Measurements from ENCODE around the gene ACSM5. TPM values are rescaled to one million over a fixed set of nuclear protein-coding genes. Genes with fewer than 3 reads are reported as not detected.

ACSM5 gene
- 1 to 10 TPM; 3.8 to 5.9 (median 5.0) TPM for polyA plus RNA-seq (ENCODE audit: insufficient read length in 3 of 3)
- long read RNA-seq, donor 1, partial matches to known transcripts = 0 of 1 reads
- long read RNA-seq, donor 1, other reads (novel, unspliced or antisense) = 0 of 1 reads
- long read RNA-seq, donor 2, partial matches to known transcripts = 0 of 1 reads
- long read RNA-seq, donor 2, other reads (novel, unspliced or antisense) = 0 of 1 reads
- long read RNA-seq, donor 3 = 0 reads
- long read RNA-seq, donor 4, partial matches to known transcripts = 0 of 2 reads
- long read RNA-seq, donor 4, other reads (novel, unspliced or antisense) = 0 of 2 reads
- long read RNA-seq, donor 5 = 0 reads
- long read RNA-seq, donor 6 = 0 reads
- long read RNA-seq, donor 7 = 0 reads
- long read RNA-seq, donor 8 = 0 reads
- long read RNA-seq, donor 9 = 0 reads
- long read RNA-seq, donor 10 = 0 reads
- long read RNA-seq, donor 11 = 0 reads
- long read RNA-seq, donor 12 = 0 reads
- long read RNA-seq, donor 13 = 0 reads
- long read RNA-seq, donor 14 = 0 reads
- long read RNA-seq, donor 15 = 0 reads
- long read RNA-seq, donor 16, partial matches to known transcripts = 0 of 8 reads
- long read RNA-seq, donor 16, other reads (novel, unspliced or antisense) = 0 of 8 reads

DNA sequence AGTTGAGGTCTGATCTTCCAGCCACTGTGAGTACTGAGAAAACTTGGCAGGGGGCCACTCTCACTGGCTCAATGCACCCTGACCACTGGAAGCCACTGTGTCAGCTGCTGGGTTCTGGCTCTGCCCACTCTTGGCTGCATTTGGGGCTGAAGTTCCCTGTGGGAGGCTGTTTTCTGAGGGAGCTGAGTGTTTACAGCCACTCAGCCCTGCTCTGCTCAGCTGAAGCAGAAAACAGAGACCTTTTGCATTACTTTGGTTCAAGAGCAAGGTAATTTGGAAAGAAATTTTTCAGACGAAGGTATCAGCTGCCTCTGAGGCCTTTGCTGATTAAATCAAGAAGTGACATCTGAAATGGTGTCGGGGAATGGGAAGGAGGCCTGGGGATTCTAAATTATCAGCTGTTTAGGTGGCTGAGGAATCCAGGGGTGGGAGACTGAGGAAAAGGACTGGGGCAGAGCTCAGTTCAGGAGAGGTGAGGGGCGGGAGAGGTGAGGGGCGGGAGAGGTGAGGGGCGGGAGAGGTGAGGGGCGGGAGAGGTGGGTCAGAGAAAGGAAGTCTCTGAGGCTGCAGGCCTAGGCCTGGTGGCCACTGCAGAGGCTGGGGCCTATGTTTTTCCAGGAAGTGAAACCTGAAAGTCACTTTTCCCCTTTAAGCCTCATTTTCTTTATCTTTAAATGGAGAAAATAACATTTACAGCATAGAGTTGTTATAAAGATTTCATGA, at the start of gene ACSM5:
ACSM5 (plus strand) TSS at position 137 of the 723 bp plus-strand sequence. CDS start 1,951 bp downstream, outside the sequence.
- DNase-seq (ENCODE audit: extremely low read depth in 1 of 11, low read depth in 9 of 11, low spot score in 4 of 11) = no peak

- DNase-seq (ENCODE audit: extremely low read depth in 1 of 11, low read depth in 9 of 11, low spot score in 4 of 11) = no peak
Measured at GRCh38 chr16:20359997-20360396, 49.3 kb upstream of the ACSM5 start.

GRCh38 chr16:20363191-20363590, 46.1 kb upstream of the ACSM5 start:
- DNase-seq (ENCODE audit: extremely low read depth in 1 of 11, low read depth in 9 of 11, low spot score in 4 of 11) = no peak

GRCh38 chr16:20364051-20364450, 45.3 kb upstream of the ACSM5 start:
- DNase-seq (ENCODE audit: extremely low read depth in 1 of 11, low read depth in 9 of 11, low spot score in 4 of 11) = no peak

DNA sequence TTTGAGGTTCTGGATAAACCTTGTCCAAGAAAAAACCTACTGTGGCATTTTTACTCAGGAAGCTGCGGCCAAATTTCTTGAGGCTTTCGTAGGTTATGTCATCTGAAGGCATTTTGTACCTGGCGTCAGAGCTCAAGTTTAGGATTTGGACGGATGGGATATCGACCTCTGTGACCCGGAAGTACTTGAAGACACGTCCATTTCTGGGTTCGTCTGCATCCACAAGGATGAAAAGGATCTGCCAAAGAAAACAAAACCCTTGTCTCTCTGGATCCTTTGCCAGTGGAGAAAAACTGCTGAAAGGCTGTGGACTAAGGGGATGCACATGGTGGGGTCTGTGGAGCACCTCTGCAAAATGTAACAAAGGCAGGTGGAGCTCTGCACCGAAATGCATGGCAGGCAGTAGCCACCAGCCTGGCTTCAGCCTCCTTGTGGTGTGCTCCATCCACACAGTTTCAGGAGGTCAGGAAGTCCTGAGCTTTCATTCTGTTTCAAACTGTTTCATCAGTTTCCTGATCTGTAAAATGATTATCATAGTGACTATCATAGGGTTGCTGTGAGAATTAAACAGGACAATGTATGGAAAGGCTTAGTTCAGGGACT, 39.8 kb upstream of the ACSM5 start:
- no peak for DNase-seq (ENCODE audit: extremely low read depth in 1 of 11, low read depth in 9 of 11, low spot score in 4 of 11)

DNA sequence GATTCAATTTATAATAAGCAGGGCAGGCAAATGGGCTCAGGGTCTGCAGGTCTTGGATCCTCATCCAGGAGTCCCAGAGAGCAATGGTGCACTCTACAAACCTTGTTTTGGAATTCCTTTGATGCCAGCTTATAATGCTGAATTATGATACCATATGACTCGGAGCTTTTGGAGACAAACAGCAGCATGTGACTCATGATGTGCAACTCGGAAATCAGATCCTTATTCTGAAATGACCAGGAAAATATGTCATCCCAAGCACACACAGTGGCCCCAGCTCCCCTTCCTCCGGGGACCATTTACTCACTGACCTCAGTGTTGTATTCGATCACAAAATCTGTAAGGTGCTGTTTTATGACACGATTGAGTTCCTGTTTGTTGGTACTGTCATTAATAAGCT, 36.6 kb upstream of the ACSM5 start:
- no peak for DNase-seq (ENCODE audit: extremely low read depth in 1 of 11, low read depth in 9 of 11, low spot score in 4 of 11)

DNA sequence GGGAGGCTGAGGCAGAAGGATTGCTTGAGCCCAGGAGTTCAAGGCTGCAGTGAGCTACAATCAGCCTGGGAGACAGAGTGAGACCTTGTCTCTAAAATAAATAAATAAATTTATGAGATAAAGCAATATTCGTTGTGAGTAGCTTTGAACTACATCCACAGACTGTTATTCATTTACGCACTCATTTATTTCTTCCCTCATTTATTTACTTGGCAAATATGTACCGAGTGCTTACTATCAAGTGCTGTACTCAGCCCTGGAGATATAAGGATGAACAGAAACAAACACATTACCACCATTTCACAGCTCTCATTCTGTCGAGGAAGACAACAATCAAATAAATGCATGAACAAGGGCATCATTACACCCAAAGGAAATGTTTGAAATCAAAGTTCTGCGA, 32.2 kb upstream of the ACSM5 start:
- no peak for DNase-seq (ENCODE audit: extremely low read depth in 1 of 11, low read depth in 9 of 11, low spot score in 4 of 11)

- peak in 3 of 11 donors; percentile 28 to 52 (median 45) for DNase-seq (ENCODE audit: extremely low read depth in 1 of 11, low read depth in 9 of 11, low spot score in 4 of 11)
Measured at GRCh38 chr16:20380782-20381181, 28.6 kb upstream of the ACSM5 start.

DNA sequence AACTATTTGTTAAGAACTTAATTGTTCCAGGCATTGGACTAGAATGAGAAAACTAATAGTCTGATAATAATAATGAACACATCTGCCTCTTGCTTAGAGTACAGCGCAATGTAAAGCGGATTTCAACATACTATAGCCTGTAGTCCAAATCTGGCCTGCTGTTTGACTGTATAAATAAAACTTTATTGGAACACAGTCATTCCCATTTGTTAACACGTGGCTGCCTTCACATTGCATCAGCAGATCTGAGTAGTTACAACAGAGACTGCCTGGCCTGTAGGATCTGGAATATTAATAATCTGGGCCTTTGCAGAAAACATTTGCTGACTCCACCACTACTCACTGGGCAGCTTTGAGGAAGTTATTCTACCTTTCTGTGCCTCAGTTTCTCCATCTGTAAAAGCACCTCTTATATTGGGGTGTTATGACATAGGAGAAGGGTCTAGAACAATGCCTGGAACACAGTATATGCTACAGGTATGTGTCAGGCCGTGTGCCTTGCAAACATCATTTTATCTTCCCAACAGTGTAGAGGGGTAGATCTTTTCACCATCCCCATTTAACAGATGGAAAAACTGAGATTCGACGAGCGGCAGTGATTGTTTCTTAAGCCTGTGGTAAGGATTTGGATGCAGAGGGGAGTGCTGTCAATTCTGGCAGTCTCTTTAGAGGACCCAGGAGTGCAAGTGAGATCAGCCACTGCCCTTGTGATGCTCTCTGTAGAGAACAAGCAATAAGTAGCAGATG, 27.0 kb upstream of the ACSM5 start:
- no peak for DNase-seq (ENCODE audit: extremely low read depth in 1 of 11, low read depth in 9 of 11, low spot score in 4 of 11)

DNA sequence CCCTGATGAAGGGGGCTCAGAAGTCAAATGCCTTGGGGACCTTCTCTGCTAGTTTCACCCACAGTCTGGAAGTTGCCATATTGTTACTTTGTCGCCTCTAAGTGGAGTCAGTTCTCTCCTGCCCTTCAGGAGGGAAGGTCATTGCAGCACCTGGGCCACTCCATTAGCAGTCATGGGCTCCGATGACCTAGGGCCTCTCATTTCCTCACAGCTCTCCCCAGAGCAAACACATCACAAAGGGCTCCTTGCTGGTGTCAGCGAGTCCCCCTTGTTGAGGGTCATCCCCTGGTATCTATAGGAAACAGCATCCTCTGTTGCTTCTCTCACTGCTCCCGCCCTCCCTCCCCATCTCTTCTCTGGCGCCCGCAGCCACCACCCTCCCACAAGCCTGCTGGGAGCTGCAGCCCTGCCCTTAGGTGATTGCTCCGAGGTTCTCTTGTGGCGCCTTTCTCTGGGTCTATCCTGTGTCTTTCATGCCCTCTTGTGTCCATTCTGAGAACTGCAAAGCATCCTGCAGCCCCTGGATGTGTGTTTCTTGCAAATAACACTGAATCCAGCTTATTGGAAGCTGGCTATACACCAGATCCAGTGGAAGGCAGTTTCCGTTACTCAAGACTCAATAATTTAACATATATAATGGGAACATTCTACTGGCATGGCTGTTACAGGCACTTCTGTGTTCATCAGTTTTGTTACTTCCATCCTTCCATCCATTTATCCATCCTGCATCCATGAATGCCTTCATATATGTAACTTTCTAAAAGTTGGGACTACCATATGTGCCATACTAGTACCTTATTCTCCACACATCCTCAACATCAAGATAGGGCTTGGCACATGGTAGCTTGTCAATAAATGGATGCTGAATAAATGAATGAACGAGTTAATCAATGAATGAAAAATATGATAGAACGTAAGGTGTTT, 26.0 kb upstream of the ACSM5 start:
- DNase-seq (ENCODE audit: extremely low read depth in 1 of 11, low read depth in 9 of 11, low spot score in 4 of 11) = peak; percentile 20 to 70 (median 51)

GRCh38 chr16:20385844-20386832, 23.2 kb upstream of the ACSM5 start:
- peak in 6 of 11 donors; percentile 22 to 51 (median 41) for DNase-seq (ENCODE audit: extremely low read depth in 1 of 11, low read depth in 9 of 11, low spot score in 4 of 11)

GRCh38 chr16:20387978-20388377, 21.4 kb upstream of the ACSM5 start:
- no peak for DNase-seq (ENCODE audit: extremely low read depth in 1 of 11, low read depth in 9 of 11, low spot score in 4 of 11)

DNA sequence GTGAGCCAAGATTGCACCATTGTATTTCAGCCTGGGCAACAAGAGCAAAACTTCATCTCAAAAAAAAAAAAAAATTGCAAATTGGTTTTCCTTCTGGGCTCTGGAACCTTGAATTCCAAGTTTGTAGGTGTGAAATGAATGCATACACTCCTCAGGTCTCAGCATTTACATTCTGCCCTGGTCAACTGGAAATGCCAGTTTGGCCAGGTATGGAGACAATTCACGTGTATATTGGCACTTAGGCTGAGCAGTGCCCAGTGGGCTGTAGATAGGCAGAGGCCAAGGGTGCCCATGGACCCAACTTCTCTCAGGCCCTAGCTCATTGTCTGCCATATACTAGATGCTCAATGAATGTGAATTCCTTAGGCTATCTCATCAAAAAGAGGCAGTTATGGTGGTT, 20.5 kb upstream of the ACSM5 start:
- no peak for DNase-seq (ENCODE audit: extremely low read depth in 1 of 11, low read depth in 9 of 11, low spot score in 4 of 11)

GRCh38 chr16:20391045-20391444, 18.3 kb upstream of the ACSM5 start:
- DNase-seq (ENCODE audit: extremely low read depth in 1 of 11, low read depth in 9 of 11, low spot score in 4 of 11) = no peak

GRCh38 chr16:20393801-20394577, 15.3 kb upstream of the ACSM5 start:
- DNase-seq (ENCODE audit: extremely low read depth in 1 of 11, low read depth in 9 of 11, low spot score in 4 of 11) = no peak

- DNase-seq (ENCODE audit: extremely low read depth in 1 of 11, low read depth in 9 of 11, low spot score in 4 of 11) = no peak
Measured at GRCh38 chr16:20395946-20396345, 13.4 kb upstream of the ACSM5 start.
